ENCODE data around the gene RNF168.

Gene RNF168

DNA sequence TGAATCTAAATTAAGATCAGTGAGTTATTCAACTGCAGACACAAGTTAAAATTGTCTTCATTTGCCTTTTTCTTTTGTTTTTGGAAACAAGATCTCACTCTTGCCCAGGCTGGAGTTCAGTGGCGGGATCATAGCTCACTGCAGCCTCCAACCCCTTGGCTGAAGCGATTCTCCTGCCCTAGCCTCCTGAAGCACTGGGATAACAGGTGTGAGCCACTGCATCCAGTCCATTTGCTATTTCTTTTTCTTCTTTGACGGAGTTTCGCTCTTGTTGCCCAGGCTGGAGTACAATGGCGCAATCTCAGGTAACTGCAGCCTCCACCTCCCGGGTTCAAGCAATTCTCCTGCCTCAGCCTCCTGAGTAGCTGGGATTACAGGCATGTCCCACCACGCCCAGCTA is 10.3 kb downstream of the RNF168 start:
- no peak for DNase-seq
- Histone ChIP-seq H3K4me3 (ENCODE audit: low read depth, low read length) (no peak overlapping the region), H3K9me3 (ENCODE audit: severe bottlenecking) (no peaks in the 10 kb centered on the region), H3K36me3 (no peaks in the 10 kb centered on the region), H3K27me3 (ENCODE audit: insufficient read depth, low read depth, severe bottlenecking) (no peaks in the 10 kb centered on the region), H3K27ac (no peak overlapping the region)
- TF ChIP-seq, protein P1, sequence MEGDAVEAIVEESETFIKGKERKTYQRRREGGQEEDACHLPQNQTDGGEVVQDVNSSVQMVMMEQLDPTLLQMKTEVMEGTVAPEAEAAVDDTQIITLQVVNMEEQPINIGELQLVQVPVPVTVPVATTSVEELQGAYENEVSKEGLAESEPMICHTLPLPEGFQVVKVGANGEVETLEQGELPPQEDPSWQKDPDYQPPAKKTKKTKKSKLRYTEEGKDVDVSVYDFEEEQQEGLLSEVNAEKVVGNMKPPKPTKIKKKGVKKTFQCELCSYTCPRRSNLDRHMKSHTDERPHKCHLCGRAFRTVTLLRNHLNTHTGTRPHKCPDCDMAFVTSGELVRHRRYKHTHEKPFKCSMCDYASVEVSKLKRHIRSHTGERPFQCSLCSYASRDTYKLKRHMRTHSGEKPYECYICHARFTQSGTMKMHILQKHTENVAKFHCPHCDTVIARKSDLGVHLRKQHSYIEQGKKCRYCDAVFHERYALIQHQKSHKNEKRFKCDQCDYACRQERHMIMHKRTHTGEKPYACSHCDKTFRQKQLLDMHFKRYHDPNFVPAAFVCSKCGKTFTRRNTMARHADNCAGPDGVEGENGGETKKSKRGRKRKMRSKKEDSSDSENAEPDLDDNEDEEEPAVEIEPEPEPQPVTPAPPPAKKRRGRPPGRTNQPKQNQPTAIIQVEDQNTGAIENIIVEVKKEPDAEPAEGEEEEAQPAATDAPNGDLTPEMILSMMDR (IDR thresholded peaks at IDR 0.05; ENCODE audit: low read depth, low read length): no peak

DNA sequence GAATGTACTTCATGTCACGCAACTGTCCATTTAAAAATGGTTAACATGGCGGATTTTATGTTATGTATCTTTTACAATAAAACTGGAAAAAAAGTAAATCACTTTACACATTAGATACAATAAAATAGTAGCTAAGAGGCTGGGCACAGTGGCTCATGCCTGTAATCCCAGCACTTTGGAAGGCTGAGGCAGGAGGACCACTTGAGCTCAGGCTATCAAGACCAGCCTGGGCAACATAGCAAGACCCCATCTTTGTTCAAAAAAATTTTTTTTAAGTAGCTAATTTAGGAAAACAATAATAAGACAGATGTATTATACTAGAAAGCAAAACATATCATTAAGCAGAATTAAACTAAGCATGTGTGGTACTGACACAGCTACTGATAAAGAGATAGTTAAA is 11.5 kb downstream of the RNF168 start:
- Histone ChIP-seq H3K27me3 (ENCODE audit: insufficient read depth, low read depth, severe bottlenecking) (no peaks in the 10 kb centered on the region), H3K4me3 (ENCODE audit: low read depth, low read length) (no peak overlapping the region)
- TF ChIP-seq, protein P1 (IDR thresholded peaks at IDR 0.05; ENCODE audit: low read depth, low read length): no peak

DNA sequence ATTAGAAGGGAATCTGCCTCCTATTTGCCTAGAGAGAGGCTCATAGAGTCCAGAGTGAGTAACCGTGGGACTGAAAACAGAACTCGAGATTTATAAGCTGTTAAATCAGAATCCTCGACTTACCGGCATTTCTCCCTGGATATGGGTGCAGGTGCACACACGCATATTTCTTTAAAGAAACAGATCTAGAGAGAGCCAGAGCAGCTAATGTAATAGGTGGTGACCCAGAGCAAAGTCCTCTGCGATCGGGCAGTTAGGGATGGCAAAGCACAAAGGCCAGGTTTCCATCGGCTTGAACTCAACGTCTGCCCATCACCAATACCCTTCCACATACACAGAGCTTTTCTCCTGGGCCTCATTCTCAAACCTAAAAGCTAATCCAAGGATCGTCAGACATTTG is 13.8 kb downstream of the RNF168 start:
- no peaks in the 10 kb centered on the region for H3K9me3 ChIP-seq (ENCODE audit: severe bottlenecking)
- H3K27me3 ChIP-seq (ENCODE audit: insufficient read depth, low read depth, severe bottlenecking): no peaks in the 10 kb centered on the region
- DNase-seq: no peak
- H3K4me3 ChIP-seq (ENCODE audit: low read depth, low read length): no peak overlapping the region
- TF ChIP-seq, protein P1 (IDR thresholded peaks at IDR 0.05; ENCODE audit: low read depth, low read length): no peak
- peaks cover 4% of the 10 kb centered on the region for H3K36me3 ChIP-seq
- no peak overlapping the region for H3K27ac ChIP-seq

More for the DNA sequence above, 11.5 kb downstream of the RNF168 start:
- no peak for DNase-seq
- H3K27ac ChIP-seq: no peak overlapping the region
- no peaks in the 10 kb centered on the region for H3K9me3 ChIP-seq (ENCODE audit: severe bottlenecking)
- H3K36me3 ChIP-seq: no peaks in the 10 kb centered on the region; the same call in none of the 2 replicates

DNA sequence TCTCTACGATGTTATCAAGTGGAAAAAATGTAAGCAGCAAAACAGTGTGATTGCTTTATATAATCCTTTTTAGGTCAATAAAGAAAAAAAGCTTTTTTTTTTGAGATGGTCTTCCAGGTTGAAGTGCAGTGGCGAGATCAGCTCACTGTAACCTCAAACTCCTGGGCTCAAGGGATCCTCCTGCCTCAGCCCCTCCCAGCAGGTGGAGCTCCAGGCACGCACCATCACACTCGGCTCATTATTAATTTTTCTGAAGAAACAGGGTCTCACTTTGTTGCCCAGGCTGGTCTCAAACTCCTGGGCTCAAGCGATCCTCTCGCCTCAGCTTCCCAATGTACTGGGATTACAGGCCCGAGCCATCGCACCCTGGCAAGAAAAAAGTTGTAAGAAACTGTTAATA is 17.3 kb downstream of the RNF168 start:
- peaks cover 11% of the 10 kb centered on the region for H3K36me3 ChIP-seq
- no peak overlapping the region for H3K4me3 ChIP-seq (ENCODE audit: low read depth, low read length)
- no peak for DNase-seq
- no peaks in the 10 kb centered on the region for H3K27me3 ChIP-seq (ENCODE audit: insufficient read depth, low read depth, severe bottlenecking)
- no peaks in the 10 kb centered on the region for H3K9me3 ChIP-seq (ENCODE audit: severe bottlenecking)
- TF ChIP-seq, protein P1 (IDR thresholded peaks at IDR 0.05; ENCODE audit: low read depth, low read length): no peak
- H3K27ac ChIP-seq: no peak overlapping the region

DNA sequence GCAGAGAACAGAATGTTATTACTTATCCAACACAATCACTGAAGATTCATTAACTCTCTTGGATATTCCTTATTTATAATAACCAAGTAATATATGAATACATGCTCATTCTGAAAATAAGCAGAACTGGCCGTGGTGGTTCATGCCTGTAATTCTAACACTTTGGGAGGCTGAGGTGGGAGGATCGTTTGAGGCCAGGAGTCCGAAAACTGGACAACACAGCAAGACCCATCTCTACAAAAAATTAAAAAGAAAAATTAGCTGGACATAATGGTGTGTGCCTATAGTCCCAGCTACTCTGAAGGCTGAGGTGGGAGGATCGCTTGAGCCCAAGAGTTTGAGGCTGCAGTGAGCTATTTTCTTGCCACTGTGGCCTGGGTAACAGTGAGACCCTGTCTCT is 25.9 kb downstream of the RNF168 start:
- TF ChIP-seq, protein P1 (IDR thresholded peaks at IDR 0.05; ENCODE audit: low read depth, low read length): no peak
- Histone ChIP-seq H3K4me3 (ENCODE audit: low read depth, low read length) (no peak overlapping the region), H3K9me3 (ENCODE audit: severe bottlenecking) (no peaks in the 10 kb centered on the region), H3K27me3 (ENCODE audit: insufficient read depth, low read depth, severe bottlenecking) (no peaks in the 10 kb centered on the region), H3K27ac (no peak overlapping the region), H3K36me3 (peaks cover 5% of the 10 kb centered on the region; the same call in 1 of the 2 replicates)
- DNase-seq: no peak

DNA sequence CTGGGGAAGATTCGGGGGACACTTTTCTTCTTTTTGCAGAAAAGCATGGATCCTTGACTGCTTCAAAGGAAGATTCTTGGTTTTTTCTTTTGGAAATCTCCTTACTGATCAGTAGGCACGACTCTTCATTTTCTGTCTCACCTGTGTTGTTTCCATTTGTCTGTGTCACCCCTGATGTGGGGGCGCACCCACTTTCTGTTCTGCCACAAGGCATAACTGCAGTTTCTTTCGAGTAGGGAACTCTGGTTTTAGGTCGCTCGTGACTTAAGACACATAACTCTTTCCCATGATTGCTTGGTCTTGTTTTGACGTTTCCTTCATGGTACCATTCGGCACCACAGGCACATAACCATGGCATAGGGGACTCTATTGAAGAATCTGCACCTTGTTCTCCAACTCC is 31.3 kb downstream of the RNF168 start:
- TF ChIP-seq, protein P1 (IDR thresholded peaks at IDR 0.05; ENCODE audit: low read depth, low read length): no peak
- Histone ChIP-seq H3K27ac (no peak overlapping the region), H3K4me3 (ENCODE audit: low read depth, low read length) (no peak overlapping the region), H3K36me3 (peaks cover 5% of the 10 kb centered on the region; the same call in 1 of the 2 replicates), H3K9me3 (ENCODE audit: severe bottlenecking) (no peaks in the 10 kb centered on the region), H3K27me3 (ENCODE audit: insufficient read depth, low read depth, severe bottlenecking) (no peaks in the 10 kb centered on the region)
- DNase-seq: no peak

Data from WERI-Rb-1 (cell line).